PC-9 (cell line): ENCODE data around the gene MIDN.

Source experiments
- CTCF ChIP-seq: fragments of 200-600 bp; sonication (generic); conservative IDR thresholded peaks from 2 replicates; pipeline ENCODE4 v1.6.1; 2017; ENCODE audit warnings: mixed run types, antibody characterized with exemption, mild to moderate bottlenecking, moderate library complexity
- EZH2 ChIP-seq: fragments of 200-600 bp; sonication (generic); IDR thresholded peaks from 2 replicates; pipeline ENCODE4 v1.8.0; 2017; ENCODE audit warnings: antibody characterized with exemption, low read depth

GRCh38 chr19:1289686-1290025 is 41.3 kb downstream of the MIDN start:
- TF ChIP-seq CTCF (no peak), EZH2 (no peak)
